ENCODE results near the gene SNED1.

GRCh38 chr2:241070361-241070760 is 71.9 kb downstream of the SNED1 start:
- TF ChIP-seq, protein P1, sequence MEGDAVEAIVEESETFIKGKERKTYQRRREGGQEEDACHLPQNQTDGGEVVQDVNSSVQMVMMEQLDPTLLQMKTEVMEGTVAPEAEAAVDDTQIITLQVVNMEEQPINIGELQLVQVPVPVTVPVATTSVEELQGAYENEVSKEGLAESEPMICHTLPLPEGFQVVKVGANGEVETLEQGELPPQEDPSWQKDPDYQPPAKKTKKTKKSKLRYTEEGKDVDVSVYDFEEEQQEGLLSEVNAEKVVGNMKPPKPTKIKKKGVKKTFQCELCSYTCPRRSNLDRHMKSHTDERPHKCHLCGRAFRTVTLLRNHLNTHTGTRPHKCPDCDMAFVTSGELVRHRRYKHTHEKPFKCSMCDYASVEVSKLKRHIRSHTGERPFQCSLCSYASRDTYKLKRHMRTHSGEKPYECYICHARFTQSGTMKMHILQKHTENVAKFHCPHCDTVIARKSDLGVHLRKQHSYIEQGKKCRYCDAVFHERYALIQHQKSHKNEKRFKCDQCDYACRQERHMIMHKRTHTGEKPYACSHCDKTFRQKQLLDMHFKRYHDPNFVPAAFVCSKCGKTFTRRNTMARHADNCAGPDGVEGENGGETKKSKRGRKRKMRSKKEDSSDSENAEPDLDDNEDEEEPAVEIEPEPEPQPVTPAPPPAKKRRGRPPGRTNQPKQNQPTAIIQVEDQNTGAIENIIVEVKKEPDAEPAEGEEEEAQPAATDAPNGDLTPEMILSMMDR (IDR thresholded peaks at IDR 0.05): no peak
- TF ChIP-seq POLR2A (IDR thresholded peaks at IDR 0.05): no peak
